GM12864 (cell line): ENCODE results near the gene SORCS2.

Experiments used
- DNase-seq: peaks from one replicate; pipeline ENCODE4 v3.0.0-alpha.2; 2011; ENCODE audit warnings: low read depth
- H3K4me3 ChIP-seq: 2 replicates; pipeline ENCODE4 v1.5.1; 2011; ENCODE audit warnings: mild to moderate bottlenecking, low read depth, low read length, control low read depth
- CTCF ChIP-seq: IDR thresholded peaks from 2 replicates; pipeline ENCODE4 v1.5.1; 2011; ENCODE audit warnings: low read depth, mild to moderate bottlenecking, moderate library complexity, low read length, control low read depth, inconsistent platforms; ENCODE audit errors: missing control alignments

SORCS2 gene

GRCh38 chr4:7427831-7428260, 235.5 kb downstream of the SORCS2 start:
- no peak for TF ChIP-seq CTCF
- no peak overlapping the region for H3K4me3 ChIP-seq
- no peak for DNase-seq

GRCh38 chr4:7428261-7429068, 236.1 kb downstream of the SORCS2 start:
- TF ChIP-seq CTCF = no peak
- no peak overlapping the region for H3K4me3 ChIP-seq
- DNase-seq = no peak

- no peak for DNase-seq
- TF ChIP-seq CTCF = no peak
- no peak overlapping the region for H3K4me3 ChIP-seq
Measured at GRCh38 chr4:7429069-7429416, 236.7 kb downstream of the SORCS2 start.

DNA sequence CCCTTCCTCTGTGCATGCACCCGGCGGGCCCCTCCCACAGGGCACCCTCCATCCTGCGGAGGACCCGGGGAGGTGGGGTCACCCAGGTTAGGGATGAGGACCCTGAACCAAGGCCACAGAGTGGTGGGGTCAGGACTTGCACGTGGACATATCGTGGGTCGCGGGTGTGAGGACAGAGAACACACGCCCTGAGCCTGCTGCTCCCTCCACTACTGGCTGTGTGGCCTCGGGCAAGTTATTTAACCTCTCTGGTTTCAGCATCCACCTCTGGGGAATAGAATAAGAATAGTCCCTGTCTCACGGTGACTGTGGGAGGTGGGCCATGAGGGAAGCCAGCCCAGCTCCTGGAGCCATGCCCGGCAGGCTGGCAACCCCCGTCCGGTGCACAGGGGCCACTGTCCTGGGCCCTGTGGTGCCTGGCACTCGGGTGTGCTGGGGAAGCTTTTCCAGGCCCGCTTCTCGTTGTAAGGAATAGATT, 237.3 kb downstream of the SORCS2 start:
- no peak for TF ChIP-seq CTCF
- no peak overlapping the region for H3K4me3 ChIP-seq
- DNase-seq = no peak

DNA sequence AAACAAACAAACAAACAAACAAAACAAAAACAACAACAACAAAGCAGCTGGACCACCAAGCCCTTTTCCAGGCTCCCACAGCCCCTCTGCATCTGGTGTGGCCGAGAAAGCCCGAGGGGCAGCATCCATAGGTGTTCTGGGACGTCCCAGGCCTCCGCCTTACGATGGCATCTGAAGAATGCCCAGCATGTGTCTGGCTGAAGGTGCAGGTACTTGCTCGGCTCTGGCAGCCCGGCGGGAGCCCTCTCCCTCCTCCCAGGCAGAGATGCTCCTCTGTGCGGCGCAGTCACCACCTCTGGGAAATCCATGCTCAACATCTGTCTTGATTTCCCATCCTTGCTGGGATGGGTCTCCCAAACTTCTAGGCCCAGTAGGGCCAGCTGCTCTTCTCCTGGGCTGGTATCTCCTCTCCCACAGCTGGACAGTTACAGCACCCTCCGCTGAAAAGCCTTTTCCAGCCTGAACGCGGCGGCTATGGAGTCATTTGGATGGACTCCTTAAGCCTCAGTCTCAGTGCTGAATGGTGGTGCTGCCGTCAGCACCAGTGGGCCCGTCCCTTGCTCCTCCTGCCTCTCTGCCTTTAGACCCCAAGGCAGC, 238.1 kb downstream of the SORCS2 start:
- TF ChIP-seq CTCF = no peak
- DNase-seq = no peak
- no peak overlapping the region for H3K4me3 ChIP-seq

DNA sequence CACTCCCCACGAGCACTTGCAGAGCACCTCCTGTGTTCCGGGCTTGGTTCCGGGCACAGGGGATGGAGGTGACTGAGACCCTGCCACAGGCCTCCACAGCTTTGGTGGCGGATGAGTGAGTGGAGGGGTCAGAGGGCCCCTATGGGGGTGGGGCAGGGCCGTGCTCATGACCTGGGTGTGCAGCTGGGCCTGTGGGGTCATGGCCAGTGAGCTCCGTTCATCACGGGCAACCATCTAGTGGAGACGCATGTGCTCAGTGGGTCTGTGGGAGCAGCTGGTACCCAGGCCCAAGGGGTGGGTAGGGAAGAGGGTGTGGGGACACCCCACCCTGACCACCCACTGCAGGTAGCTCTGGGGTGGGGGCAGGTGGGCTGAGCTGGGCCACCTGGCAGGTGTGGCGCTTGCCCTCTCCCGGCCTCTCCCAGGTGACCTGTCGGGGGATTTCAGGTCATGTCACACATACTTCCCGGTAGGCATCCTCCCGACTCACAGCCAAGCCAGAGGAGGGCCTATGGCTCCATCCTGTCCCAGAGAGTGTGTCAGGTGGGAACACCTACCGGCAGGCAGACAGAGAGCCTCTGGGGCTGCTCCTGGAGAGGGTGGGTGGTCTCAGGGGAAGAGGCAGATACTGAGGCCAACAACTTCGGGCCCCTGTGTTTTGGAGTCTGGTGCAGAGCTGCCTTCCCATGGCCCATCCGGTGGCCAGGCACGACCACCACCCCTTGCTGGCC, 238.8 kb downstream of the SORCS2 start:
- no peak for DNase-seq
- TF ChIP-seq CTCF = no peak

More for the DNA sequence above, 238.8 kb downstream of the SORCS2 start:
- no peak overlapping the region for H3K4me3 ChIP-seq
